COLO668 (cell line): ENCODE measurements around the gene KRT32.
A peak's percentile ranks its signal among the peaks of the same experiment; 100 is the strongest.

Experiments
- DNase-seq: peaks from one replicate; lab custom pipeline; 2025; ENCODE audit not compliant: unreplicated experiment; lab: John Stamatoyannopoulos, UW

KRT32 gene

DNA sequence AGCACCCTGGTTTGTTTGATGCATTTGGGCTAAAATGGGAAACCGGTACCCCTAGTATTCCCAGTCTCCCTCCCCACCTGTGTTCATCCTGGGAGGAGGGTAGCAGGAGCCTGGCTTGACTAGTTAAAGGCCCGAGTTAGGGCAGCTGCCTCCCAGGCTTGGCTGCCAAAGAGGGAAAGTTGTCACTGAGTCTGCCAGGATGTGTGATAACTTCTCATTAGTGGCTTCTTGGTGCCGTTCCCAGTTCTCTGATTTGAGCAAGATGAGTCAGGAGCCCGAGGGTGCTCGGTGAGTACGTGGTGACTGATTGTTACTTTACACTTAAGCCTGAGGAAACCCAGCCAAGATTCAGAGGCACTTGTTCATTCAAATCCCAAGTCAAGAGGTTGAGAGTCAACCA lies 2.5 kb downstream of the KRT32 start:
- no peak for DNase-seq

- DNase-seq = no peak
Observed at GRCh38 chr17:41464173-41464572, 3.0 kb downstream of the KRT32 start.

GRCh38 chr17:41463746-41464145 lies 3.4 kb downstream of the KRT32 start:
- no peak for DNase-seq

DNA sequence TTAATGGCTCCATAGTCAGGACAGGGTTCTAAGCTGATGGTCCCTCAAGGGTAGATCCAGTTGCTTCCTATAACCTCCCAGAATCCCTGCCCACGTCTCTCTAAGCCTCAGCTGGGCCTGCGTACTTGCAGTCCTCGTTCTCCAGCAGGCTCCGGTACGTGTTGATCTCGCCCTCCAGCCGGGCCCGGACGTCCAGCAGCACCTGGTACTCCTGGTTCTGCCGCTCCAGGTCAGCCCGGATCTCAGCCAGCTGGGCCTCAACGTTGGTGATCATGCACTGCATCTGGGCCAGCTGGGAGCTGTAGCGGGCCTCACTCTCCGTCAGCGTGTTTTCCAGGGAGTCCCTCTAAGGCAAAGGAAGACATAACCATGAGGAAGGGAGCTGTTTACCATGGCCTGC lies 4.5 kb downstream of the KRT32 start:
- DNase-seq = no peak

GRCh38 chr17:41457676-41458075 lies 9.5 kb downstream of the KRT32 start:
- DNase-seq = no peak

GRCh38 chr17:41456204-41456603 lies 11.0 kb downstream of the KRT32 start:
- peak; percentile 0 for DNase-seq

- DNase-seq = no peak
Observed at GRCh38 chr17:41455236-41455635, 11.9 kb downstream of the KRT32 start.

GRCh38 chr17:41453066-41453465 lies 14.1 kb downstream of the KRT32 start:
- no peak for DNase-seq

GRCh38 chr17:41452281-41452680 lies 14.9 kb downstream of the KRT32 start:
- DNase-seq = no peak

GRCh38 chr17:41451154-41451728 lies 15.9 kb downstream of the KRT32 start:
- no peak for DNase-seq

- no peak for DNase-seq
Observed at GRCh38 chr17:41449008-41449407, 18.2 kb downstream of the KRT32 start.

DNA sequence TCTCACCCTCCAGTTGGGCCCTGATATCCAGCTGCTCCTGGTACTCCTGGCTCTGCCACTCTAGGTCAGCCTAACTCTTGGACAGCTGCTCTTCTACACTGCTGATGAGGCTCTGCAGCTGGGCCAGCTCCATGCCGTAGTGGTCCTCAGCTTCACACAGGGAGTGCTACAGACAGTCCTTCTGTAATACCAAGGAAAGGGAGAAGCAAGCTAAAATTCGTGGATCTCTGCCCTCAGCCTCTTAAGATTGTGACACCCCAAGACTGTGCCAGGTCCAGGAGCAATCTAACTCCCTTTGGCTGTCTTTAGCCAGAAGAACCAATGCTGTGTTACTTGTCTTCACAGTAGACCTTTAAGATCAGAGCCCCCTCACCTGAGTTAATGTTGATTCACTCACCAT lies 18.7 kb downstream of the KRT32 start:
- DNase-seq = no peak

GRCh38 chr17:41446806-41447205 lies 20.4 kb downstream of the KRT32 start:
- no peak for DNase-seq

DNA sequence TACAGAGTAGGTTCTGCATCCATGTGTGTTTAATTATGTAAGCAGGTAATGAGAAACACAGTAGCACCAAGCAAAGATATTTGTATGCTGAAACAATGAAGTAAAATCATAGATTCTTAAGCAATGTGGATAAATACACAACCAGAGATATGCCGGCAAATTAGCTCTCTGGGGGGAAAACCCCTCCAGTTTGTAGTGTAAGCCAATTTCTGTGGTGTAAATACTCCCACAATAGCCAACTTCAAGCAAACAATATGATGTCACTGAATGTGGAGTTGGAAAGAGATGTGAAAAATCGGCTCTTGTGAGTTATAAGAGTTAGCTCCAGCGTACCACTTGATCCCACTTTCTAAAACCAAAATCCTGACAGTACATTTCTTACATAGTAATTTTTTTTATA lies 22.5 kb downstream of the KRT32 start:
- DNase-seq = no peak

GRCh38 chr17:41444186-41444585 lies 23.0 kb downstream of the KRT32 start:
- DNase-seq = no peak

GRCh38 chr17:41442739-41443138 lies 24.4 kb downstream of the KRT32 start:
- DNase-seq = no peak

DNA sequence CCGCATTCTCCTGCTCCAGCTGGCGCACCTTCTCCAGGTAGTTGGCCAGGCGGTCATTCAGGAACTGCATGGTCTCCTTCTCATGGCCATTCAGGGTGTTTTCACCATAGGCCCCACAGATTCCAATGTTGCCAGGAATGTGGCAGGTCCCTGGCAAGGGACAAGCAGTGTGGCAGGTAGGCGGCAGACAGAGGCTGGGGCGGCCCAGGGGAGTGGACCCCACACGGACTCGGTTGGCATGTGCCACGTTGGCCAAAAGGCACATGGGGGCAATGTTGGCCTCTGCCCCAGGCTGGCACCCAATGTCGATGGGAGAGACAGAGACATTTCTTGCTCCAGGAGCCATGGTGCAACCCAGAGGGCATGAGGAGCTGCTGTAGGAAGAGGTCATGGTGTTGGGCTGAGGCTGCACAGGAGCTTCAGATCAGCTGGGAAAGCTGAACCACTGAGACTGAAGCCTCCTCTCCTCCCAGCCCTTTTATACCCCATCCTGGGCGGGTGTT lies 26.6 kb downstream of the KRT32 start, which contains the start of gene KRT38:
KRT38 (minus strand) TSS at position 453 of the 503 bp plus-strand sequence; CDS start at position 391, 62 bp downstream.
- no peak for DNase-seq

- DNase-seq = no peak
Observed at GRCh38 chr17:41439375-41439774, 27.8 kb downstream of the KRT32 start.

DNA sequence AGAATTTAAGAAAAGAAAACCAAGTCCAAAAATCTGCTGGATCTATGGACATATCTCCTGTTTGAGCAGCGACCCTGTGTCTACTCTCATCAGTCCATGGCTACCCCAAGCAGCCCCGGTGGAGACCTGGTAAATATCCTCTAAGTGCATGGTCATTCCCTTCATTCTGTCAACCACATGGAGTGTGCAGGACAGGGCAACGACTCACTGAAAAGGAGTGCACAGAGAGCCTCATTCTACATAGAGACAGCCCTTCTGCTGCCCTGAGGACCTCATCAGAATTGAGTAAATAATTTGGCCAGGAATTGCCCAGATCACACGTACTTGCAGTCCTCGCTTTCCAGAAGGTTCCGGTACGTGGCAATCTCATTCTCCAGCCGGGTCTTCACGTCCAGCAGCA lies 29.4 kb downstream of the KRT32 start:
- DNase-seq = no peak

DNA sequence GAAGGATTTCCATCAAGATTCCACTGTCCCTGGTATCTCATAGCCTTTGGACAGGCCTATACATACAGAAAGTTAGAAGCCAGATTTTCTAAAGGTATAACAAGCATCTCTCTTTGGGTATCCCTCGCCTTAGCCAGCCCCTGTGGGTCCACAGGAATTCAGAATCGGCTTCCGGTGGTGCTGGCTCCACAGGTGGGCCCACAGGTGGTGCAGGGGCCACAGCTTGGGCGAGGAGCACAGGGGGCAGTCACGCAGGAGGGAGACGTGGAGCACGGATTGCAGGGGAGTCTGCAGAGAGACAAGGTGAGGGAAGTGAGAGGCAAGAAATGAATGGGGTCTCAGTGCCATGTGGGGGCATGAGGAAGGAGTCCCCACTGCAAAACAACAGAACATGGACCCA lies 29.9 kb downstream of the KRT32 start:
- no peak for DNase-seq

DNA sequence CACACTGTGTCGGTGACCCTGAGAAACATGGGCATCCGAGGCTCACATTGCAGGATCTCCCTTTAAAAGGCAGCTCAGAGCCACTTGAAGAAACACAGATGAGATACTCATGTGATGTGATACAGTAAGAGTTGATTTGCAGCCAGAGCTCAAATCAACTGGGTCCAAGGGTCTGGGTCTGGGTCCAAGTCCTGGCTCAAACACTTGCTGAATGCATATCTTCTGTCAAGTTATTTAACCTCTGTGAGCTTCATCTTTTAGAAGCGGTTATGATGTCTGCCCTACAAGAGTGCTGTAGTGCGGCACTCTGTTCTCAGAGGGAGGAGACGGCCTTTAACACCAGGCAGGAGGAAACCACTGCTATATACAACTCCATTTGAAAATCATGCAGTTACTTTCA lies 32.8 kb downstream of the KRT32 start:
- no peak for DNase-seq

GRCh38 chr17:41434005-41434404 lies 33.2 kb downstream of the KRT32 start:
- DNase-seq = no peak

DNA sequence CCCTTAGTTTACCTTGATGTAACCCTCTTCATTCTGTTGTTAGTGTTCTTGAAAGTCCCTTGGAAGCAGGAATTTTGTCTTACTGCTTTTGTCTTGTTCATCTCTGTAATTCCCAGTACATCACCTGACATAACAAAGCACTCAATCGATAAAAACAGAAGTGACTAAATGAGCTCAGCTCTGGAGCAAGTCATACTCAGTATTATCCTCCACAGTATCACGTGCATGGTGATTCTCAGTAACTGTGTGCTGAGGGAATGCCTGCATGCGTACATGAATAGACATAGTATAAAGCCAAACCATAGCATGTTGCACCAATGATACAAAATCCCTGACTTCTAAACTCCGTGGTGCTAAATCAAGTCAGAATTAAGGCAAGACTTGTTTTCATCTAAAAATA lies 33.6 kb downstream of the KRT32 start:
- DNase-seq = no peak
